ENCODE data around the gene RPTOR.
"Not testable (repeated sequence)": the region's sequence is repeated elsewhere in the genome, so short reads cannot be mapped to it uniquely, and the experiment has no call there.

Gene RPTOR

DNA sequence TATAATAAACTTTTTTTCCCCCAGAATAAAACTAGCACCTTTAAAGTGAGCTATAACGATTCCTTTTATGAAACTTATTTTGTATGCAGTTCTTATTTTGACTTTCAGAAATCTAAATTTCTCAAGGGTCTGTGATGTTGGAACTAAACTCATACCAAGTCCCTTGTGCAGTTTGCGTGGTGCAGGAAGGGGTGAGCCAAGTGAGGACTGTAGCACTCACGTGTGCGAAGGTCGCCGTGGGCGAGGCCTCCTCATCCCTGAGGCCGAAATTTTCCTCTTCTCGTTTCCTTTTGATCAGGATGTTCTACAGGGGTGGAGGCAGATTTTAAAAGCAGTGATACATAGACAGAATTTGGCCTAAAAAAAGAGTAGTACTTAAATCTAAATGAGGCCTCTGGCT is 73.7 kb downstream of the RPTOR start:
- no peak for DNase-seq
- no peaks in the 10 kb centered on the region for H3K9me3 ChIP-seq
- H3K36me3 ChIP-seq = no peaks in the 10 kb centered on the region
- no peaks in the 10 kb centered on the region; the same call in 1 of the 2 replicates for H3K4me1 ChIP-seq
- H3K4me3 ChIP-seq (ENCODE audit: low read depth, low read length) = no peak overlapping the region
- no peaks in the 10 kb centered on the region for H3K27me3 ChIP-seq
- TF ChIP-seq, protein P1, sequence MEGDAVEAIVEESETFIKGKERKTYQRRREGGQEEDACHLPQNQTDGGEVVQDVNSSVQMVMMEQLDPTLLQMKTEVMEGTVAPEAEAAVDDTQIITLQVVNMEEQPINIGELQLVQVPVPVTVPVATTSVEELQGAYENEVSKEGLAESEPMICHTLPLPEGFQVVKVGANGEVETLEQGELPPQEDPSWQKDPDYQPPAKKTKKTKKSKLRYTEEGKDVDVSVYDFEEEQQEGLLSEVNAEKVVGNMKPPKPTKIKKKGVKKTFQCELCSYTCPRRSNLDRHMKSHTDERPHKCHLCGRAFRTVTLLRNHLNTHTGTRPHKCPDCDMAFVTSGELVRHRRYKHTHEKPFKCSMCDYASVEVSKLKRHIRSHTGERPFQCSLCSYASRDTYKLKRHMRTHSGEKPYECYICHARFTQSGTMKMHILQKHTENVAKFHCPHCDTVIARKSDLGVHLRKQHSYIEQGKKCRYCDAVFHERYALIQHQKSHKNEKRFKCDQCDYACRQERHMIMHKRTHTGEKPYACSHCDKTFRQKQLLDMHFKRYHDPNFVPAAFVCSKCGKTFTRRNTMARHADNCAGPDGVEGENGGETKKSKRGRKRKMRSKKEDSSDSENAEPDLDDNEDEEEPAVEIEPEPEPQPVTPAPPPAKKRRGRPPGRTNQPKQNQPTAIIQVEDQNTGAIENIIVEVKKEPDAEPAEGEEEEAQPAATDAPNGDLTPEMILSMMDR (IDR thresholded peaks at IDR 0.05; ENCODE audit: low read depth, low read length) = no peak

- no peak overlapping the region for H3K4me3 ChIP-seq (ENCODE audit: low read depth, low read length)
- H3K4me1 ChIP-seq = no peaks in the 10 kb centered on the region; the same call in 1 of the 2 replicates
- TF ChIP-seq, protein P1 (IDR thresholded peaks at IDR 0.05; ENCODE audit: low read depth, low read length) = no peak
- H3K36me3 ChIP-seq = no peaks in the 10 kb centered on the region
- DNase-seq = no peak
- no peaks in the 10 kb centered on the region for H3K9me3 ChIP-seq
- H3K27me3 ChIP-seq = no peaks in the 10 kb centered on the region
Observed at GRCh38 chr17:80619535-80620235, 75.0 kb downstream of the RPTOR start.

- no peaks in the 10 kb centered on the region for H3K27me3 ChIP-seq
- no peaks in the 10 kb centered on the region for H3K9me3 ChIP-seq
- H3K4me1 ChIP-seq = no peaks in the 10 kb centered on the region; the same call in 1 of the 2 replicates
- TF ChIP-seq, protein P1 (IDR thresholded peaks at IDR 0.05; ENCODE audit: low read depth, low read length) = no peak
- no peak overlapping the region for H3K4me3 ChIP-seq (ENCODE audit: low read depth, low read length)
- DNase-seq = no peak
- peaks cover 4% of the 10 kb centered on the region; the same call in 1 of the 2 replicates for H3K36me3 ChIP-seq
Observed at GRCh38 chr17:80621335-80621996, 76.8 kb downstream of the RPTOR start.

- H3K9me3 ChIP-seq = no peaks in the 10 kb centered on the region
- TF ChIP-seq, protein P1 (IDR thresholded peaks at IDR 0.05; ENCODE audit: low read depth, low read length) = no peak
- peaks cover 4% of the 10 kb centered on the region; the same call in 1 of the 2 replicates for H3K36me3 ChIP-seq
- no peaks in the 10 kb centered on the region; the same call in 1 of the 2 replicates for H3K4me1 ChIP-seq
- no peak overlapping the region for H3K4me3 ChIP-seq (ENCODE audit: low read depth, low read length)
- H3K27me3 ChIP-seq = no peaks in the 10 kb centered on the region
- DNase-seq = no peak
Observed at GRCh38 chr17:80621997-80622357, 77.3 kb downstream of the RPTOR start.

- TF ChIP-seq, protein P1 (IDR thresholded peaks at IDR 0.05; ENCODE audit: low read depth, low read length) = no peak
- DNase-seq = no peak
- Histone ChIP-seq H3K27me3 (no peaks in the 10 kb centered on the region), H3K4me1 (no peaks in the 10 kb centered on the region; the same call in 1 of the 2 replicates), H3K9me3 (no peaks in the 10 kb centered on the region), H3K36me3 (peaks cover 4% of the 10 kb centered on the region; the same call in 1 of the 2 replicates), H3K4me3 (ENCODE audit: low read depth, low read length) (no peak overlapping the region)
Observed at GRCh38 chr17:80624864-80625263, 80.2 kb downstream of the RPTOR start.

GRCh38 chr17:80625627-80626026 is 81.0 kb downstream of the RPTOR start:
- no peaks in the 10 kb centered on the region for H3K27me3 ChIP-seq
- peaks cover 4% of the 10 kb centered on the region; the same call in 1 of the 2 replicates for H3K36me3 ChIP-seq
- no peak for DNase-seq
- no peaks in the 10 kb centered on the region; the same call in 1 of the 2 replicates for H3K4me1 ChIP-seq
- TF ChIP-seq, protein P1 (IDR thresholded peaks at IDR 0.05; ENCODE audit: low read depth, low read length) = no peak
- no peaks in the 10 kb centered on the region; the same call in 1 of the 2 replicates for H3K9me3 ChIP-seq
- H3K4me3 ChIP-seq (ENCODE audit: low read depth, low read length) = no peak overlapping the region

GRCh38 chr17:80628881-80629280 is 84.2 kb downstream of the RPTOR start:
- not testable (repeated sequence) for H3K4me1 ChIP-seq; H3K27me3 ChIP-seq; H3K36me3 ChIP-seq; H3K4me3 ChIP-seq (ENCODE audit: low read depth, low read length); H3K9me3 ChIP-seq; DNase-seq

Measured in BE2C (cell line).